Stimulated activated CD8-positive, alpha-beta memory T cell treated with anti-CD3 and anti-CD28 coated beads, Interleukin-15, amount 100 ng/mL, for 4 hours (primary cell): ENCODE measurements around the gene EVC.
"Not testable (repeated sequence)": the region's sequence is repeated elsewhere in the genome, so short reads cannot be mapped to it uniquely, and the experiment has no call there.

ENCODE experiments used
- DNase-seq, 2 donors: peaks; one replicate each; pipeline ENCODE4 v3.0.0-alpha.2; 2020; ENCODE audit warnings: low read depth in 2 of 2

The EVC gene

GRCh38 chr4:5843573-5844530 is 132.9 kb downstream of the EVC start:
- no peak for DNase-seq

GRCh38 chr4:5845035-5845905 is 134.3 kb downstream of the EVC start:
- DNase-seq = no peak

- no peak for DNase-seq
These were observed 140.8 kb downstream of the EVC start for GRCh38 chr4:5851637-5852301.

- no peak for DNase-seq
These were observed 141.7 kb downstream of the EVC start for GRCh38 chr4:5852523-5853202.

- no peak for DNase-seq
These were observed 143.9 kb downstream of the EVC start for GRCh38 chr4:5854929-5855328.

- DNase-seq = not testable (repeated sequence)
These were observed 145.4 kb downstream of the EVC start for GRCh38 chr4:5856362-5856761.

- no peak for DNase-seq
These were observed 146.2 kb downstream of the EVC start for GRCh38 chr4:5857199-5857598.

GRCh38 chr4:5858020-5858769 is 147.2 kb downstream of the EVC start:
- DNase-seq = no peak

- DNase-seq = no peak
These were observed 152.6 kb downstream of the EVC start for GRCh38 chr4:5863461-5864113.
